Transverse colon (tissue), 4 donors: ENCODE measurements around the gene RRAD. TPM values are rescaled to one million over a fixed set of nuclear protein-coding genes. Genes with fewer than 3 reads are reported as not detected.

Experiments used
- DNase-seq: peaks from one replicate; pipeline ENCODE4 v3.0.0-alpha.2; 2019
- H3K27ac ChIP-seq, 4 donors: fragments of 200-600 bp; sonication (generic); 2 replicates each; pipeline ENCODE4 v1.5.1; 2016 to 2018; ENCODE audit warnings: inconsistent platforms in 4 of 4
- H3K27me3 ChIP-seq: fragments of 200-600 bp; sonication (generic); 2 replicates; pipeline ENCODE4 v1.5.1; 2017; ENCODE audit warnings: inconsistent platforms
- H3K36me3 ChIP-seq, 4 donors: fragments of 200-600 bp; sonication (generic); 2 replicates each; pipeline ENCODE4 v1.5.1; 2017 to 2019; ENCODE audit warnings: inconsistent platforms in 4 of 4
- H3K4me1 ChIP-seq, 4 donors: fragments of 200-600 bp; sonication (generic); 2 replicates each; pipeline ENCODE4 v1.5.1; 2017 to 2020; ENCODE audit warnings: inconsistent platforms in 4 of 4
- H3K4me3 ChIP-seq, 4 donors: fragments of 200-600 bp; sonication (generic); 1 replicate in 1 of 4; 2 replicates in 3 of 4; pipeline versions ENCODE4 v1.5.1 to v1.6.1; 2017 to 2019; ENCODE audit warnings: inconsistent platforms in 4 of 4
- H3K9me3 ChIP-seq, 2 donors: fragments of 200-600 bp; sonication (generic); 2 replicates each; pipeline ENCODE4 v1.5.1; 2017 to 2019; ENCODE audit warnings: inconsistent platforms in 2 of 2
- CTCF ChIP-seq, 5 experiments: fragments of 200-600 bp in 3 of 5; fragments of 450-650 bp in 2 of 5; sonication (generic) in 3 of 5; IDR thresholded peaks; 1 replicate in 2 of 5; 2 replicates in 3 of 5; pipeline ENCODE4 v1.5.1; 2016 to 2017; ENCODE audit warnings: antibody characterized with exemption in 5 of 5, inconsistent platforms in 3 of 5, mild to moderate bottlenecking in 2 of 5, moderate library complexity in 1 of 5
- EP300 ChIP-seq: sonication (generic); formaldehyde crosslinking; IDR thresholded peaks from one replicate; pipeline ENCODE4 v1.6.1; 2017; ENCODE audit warnings: antibody characterized with exemption, low read depth
- POLR2A ChIP-seq: fragments of 450-650 bp; IDR thresholded peaks from one replicate; pipeline ENCODE4 v1.6.1; 2016; ENCODE audit warnings: antibody characterized with exemption, mild to moderate bottlenecking, moderate library complexity
- POLR2AphosphoS5 ChIP-seq, 3 donors: sonication (generic); formaldehyde crosslinking; IDR thresholded peaks; one replicate each; pipeline ENCODE4 v1.6.1; 2016; ENCODE audit warnings: antibody characterized with exemption in 3 of 3
- WGBS, 2 donors: methylation state at CpG; one replicate each; pipeline ENCODE4 v1.1.5; 2018; ENCODE audit warnings: low coverage in 1 of 2; 5-methylcytosine and 5-hydroxymethylcytosine counted together
- in situ Hi-C, 4 donors: fragments of 200-750 bp; cut with MboI; loops; one replicate each; pipeline versions ENCODE4 v1.15.0 to v1.15.1; 2017; ENCODE audit warnings: low sequenced_read_pairs in 3 of 4, low pct_ligation_motif_present in 1 of 4, low pct_unique_long_range_greater_than_20kb in 1 of 4
- intact Hi-C: fragments of 100-400 bp; cut with DNase I; formaldehyde crosslinking; loops from one replicate; pipeline ENCODE4 v1.15.1; 2023; ENCODE audit warnings: low total_unique reads
- total RNA-seq, 4 donors: library from RNA; depleted of rRNA; stranded (reverse); fragments of >200 nt; gene quantifications; one replicate each; pipeline ENCODE4 v1.1.0, GENCODE V29; 2016

RRAD gene
- total RNA-seq, 4 donors from 2014 or later = 3.5 to 15.3 (median 4.2) TPM; not detected in 1

- in situ Hi-C loops = no loop called here
- H3K9me3 ChIP-seq = no peaks in the 10 kb centered on the region
- intact Hi-C loops = no loop called here
- peak; percentile 93 for DNase-seq
- no peaks in the 10 kb centered on the region for H3K27me3 ChIP-seq
- 0% methylated on average over 63 of the region's 76 CpGs; no CpG with 5 or more reads in 1 of the 2 donors for WGBS, 2 donors
- H3K36me3 ChIP-seq = no peaks in the 10 kb centered on the region
- peaks cover 17 to 52% (median 43%) of the 10 kb centered on the region in 4 donors for H3K4me1 ChIP-seq
- peak within 1 kb of the TSS; percentile 93 to 97 (median 96) for H3K27ac ChIP-seq
- TF ChIP-seq POLR2A = peak; percentile 95
- TF ChIP-seq CTCF (IDR thresholded peaks at IDR 0.05) = no peak
- TF ChIP-seq EP300 = no peak
- TF ChIP-seq POLR2AphosphoS5 (IDR thresholded peaks at IDR 0.05) = peak; percentile 98 to 99 (median 99)
- peak within 1 kb of the TSS; percentile 84 to 99 (median 91) for H3K4me3 ChIP-seq
Observed at GRCh38 chr16:66934138-66934838, 9.0 kb upstream of the RRAD start, which contains the start of gene CIAO2B. TSS of gene CIAO2B (minus strand) at chr16:66934402. CDS start at chr16:66934364, 38 bp downstream.

- TF ChIP-seq POLR2A (no peak), POLR2AphosphoS5 (IDR thresholded peaks at IDR 0.05) (no peak), CTCF (IDR thresholded peaks at IDR 0.05) (no peak), EP300 (no peak)
- no peaks in the 10 kb centered on the region for H3K27me3 ChIP-seq
- DNase-seq = no peak
- peak overlapping the region; percentile 84 to 99 (median 91) for H3K4me3 ChIP-seq
- H3K9me3 ChIP-seq = no peaks in the 10 kb centered on the region
- WGBS, 2 donors = 0% methylated on average over 3 to 12 of the region's 12 CpGs
- intact Hi-C loops (no loop called here), in situ Hi-C loops (no loop called here)
- peak overlapping the region; percentile 93 to 97 (median 96) for H3K27ac ChIP-seq
- H3K36me3 ChIP-seq = no peaks in the 10 kb centered on the region
- peaks cover 17 to 52% (median 43%) of the 10 kb centered on the region in 4 donors for H3K4me1 ChIP-seq
Observed at GRCh38 chr16:66933776-66934137, 8.4 kb upstream of the RRAD start.

GRCh38 chr16:66932076-66932475 is 6.7 kb upstream of the RRAD start:
- Histone ChIP-seq H3K27ac (no peak overlapping the region), H3K4me3 (no peak overlapping the region), H3K27me3 (no peaks in the 10 kb centered on the region), H3K9me3 (no peaks in the 10 kb centered on the region), H3K4me1 (peaks cover 17 to 37% (median 34%) of the 10 kb centered on the region in 4 donors), H3K36me3 (no peaks in the 10 kb centered on the region)
- TF ChIP-seq POLR2AphosphoS5 (IDR thresholded peaks at IDR 0.05) (no peak), CTCF (IDR thresholded peaks at IDR 0.05) (no peak), POLR2A (no peak), EP300 (no peak)
- 83% methylated on average over 4 of the region's 4 CpGs; no CpG with 5 or more reads in 1 of the 2 donors for WGBS, 2 donors
- intact Hi-C loops (no loop called here), in situ Hi-C loops (no loop called here)
- no peak for DNase-seq

- 85 to 94% methylated on average over 2 of the region's 2 CpGs for WGBS, 2 donors
Observed at GRCh38 chr16:66931665-66932064, 6.3 kb upstream of the RRAD start.

More at GRCh38 chr16:66931665-66932064, 6.3 kb upstream of the RRAD start:
- intact Hi-C loops = no loop called here
- H3K4me3 ChIP-seq = no peak overlapping the region
- no peaks in the 10 kb centered on the region for H3K9me3 ChIP-seq
- DNase-seq = no peak
- TF ChIP-seq EP300 (no peak), POLR2AphosphoS5 (IDR thresholded peaks at IDR 0.05) (no peak), CTCF (IDR thresholded peaks at IDR 0.05) (no peak), POLR2A (no peak)
- H3K27ac ChIP-seq = no peak overlapping the region
- peaks cover 17 to 34% (median 32%) of the 10 kb centered on the region in 4 donors for H3K4me1 ChIP-seq
- in situ Hi-C loops = no loop called here
- no peaks in the 10 kb centered on the region for H3K36me3 ChIP-seq
- H3K27me3 ChIP-seq = no peaks in the 10 kb centered on the region
